GM21717 (cell line): Measurements from ENCODE around the gene PIK3AP1.
"Not testable (repeated sequence)": the region's sequence is repeated elsewhere in the genome, so short reads cannot be mapped to it uniquely, and the experiment has no call there.

Experiments used
- ATAC-seq: cut with Tn5 transposase; IDR thresholded peaks from one replicate; pipeline ENCODE4 v1.9.1; 2021; ENCODE audit warnings: mild to moderate bottlenecking, moderate library complexity; ENCODE audit not compliant: unreplicated experiment

The PIK3AP1 gene

DNA sequence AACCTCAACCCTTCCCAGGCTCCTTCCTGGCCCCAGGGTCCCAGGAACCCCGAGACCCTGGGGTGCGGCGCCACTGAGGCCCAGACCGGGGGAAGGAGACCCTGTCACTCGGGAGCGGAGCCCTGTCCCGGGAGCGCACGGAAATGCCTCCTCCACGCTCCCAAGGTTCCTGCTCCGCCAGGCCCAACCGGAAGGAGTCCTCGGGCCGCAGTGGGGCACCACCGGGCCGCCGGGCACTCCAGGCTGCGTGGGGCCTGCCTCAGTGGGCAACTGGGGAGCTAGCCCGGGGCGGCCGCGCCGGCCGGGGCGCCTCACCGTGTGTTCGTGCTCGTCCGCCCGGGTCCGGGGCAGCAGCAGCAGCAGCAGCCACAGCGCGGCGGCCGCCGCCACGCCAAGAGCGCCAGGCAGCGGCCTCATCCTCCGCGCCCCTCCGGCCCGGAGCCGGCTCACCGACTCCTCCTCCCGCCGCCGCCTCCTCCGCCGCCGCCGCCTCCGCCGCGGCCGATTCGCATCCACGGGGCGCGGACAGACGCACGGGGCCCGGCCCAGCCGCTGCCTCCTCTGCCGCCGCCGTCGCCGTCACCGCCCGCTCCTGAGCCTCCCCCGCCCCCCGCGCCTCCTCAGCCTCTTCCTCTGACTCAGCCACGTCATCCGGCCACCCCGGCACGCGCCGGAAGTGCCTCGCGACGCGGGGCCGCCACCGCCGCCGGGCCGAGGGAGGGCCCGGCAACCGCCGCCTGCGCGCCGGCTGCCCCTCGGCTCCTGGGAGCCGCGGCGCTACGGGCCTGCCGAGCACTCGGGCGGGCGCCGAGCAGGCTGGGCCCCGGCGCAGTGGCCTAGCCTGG lies 133.7 kb downstream of the PIK3AP1 start, which contains the start of gene TM9SF3:
TSS of gene TM9SF3 (minus strand) at position 594 of the 845 bp plus-strand sequence. CDS start at position 417, 177 bp downstream.
- ATAC-seq: peak; percentile 78

- no peak for ATAC-seq
Measured at GRCh38 chr10:96585736-96586418, 134.4 kb downstream of the PIK3AP1 start.

- no peak for ATAC-seq
Measured at GRCh38 chr10:96584474-96584873, 135.8 kb downstream of the PIK3AP1 start.

DNA sequence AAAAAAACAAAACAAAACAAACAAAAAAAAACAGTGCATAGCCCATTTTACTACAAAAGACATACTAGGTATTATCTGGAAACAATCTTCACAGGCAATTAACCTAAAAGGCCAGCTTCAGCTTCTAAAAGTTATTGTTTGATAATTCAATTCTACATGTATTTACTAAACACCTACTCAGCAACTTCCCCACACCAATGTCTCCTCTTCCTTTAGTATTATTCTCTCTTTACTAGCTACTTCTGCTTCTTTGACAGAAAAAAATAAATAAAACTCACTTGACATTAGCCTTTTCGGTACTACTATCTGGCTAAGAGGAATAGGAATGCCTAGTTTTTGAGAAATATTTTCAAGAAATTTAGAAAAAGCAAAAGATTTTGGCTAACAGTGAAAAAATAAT lies 136.3 kb downstream of the PIK3AP1 start:
- no peak for ATAC-seq

- ATAC-seq: no peak
Measured at GRCh38 chr10:96579133-96579532, 141.2 kb downstream of the PIK3AP1 start.

- ATAC-seq: no peak
Measured at GRCh38 chr10:96578633-96579032, 141.7 kb downstream of the PIK3AP1 start.

DNA sequence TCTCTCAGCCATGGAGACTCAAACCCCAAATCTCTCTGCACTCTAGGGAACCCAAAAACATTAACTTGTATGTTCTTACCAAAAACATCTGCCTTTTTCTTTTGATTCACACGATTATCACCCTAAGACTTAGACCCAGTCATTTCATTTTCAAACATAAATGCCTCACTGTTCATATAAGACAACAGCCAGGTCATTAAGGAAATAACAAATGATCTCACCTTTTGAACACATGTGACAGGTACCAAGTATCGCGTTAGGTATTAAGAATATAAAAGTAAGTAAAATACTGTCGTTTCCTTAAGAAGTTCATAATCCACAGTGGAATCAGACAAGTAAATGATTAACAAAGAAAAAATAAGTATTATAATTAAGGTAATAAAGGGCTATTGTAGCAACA lies 142.3 kb downstream of the PIK3AP1 start:
- no peak for ATAC-seq

GRCh38 chr10:96577069-96577468 lies 143.2 kb downstream of the PIK3AP1 start:
- no peak for ATAC-seq

GRCh38 chr10:96576277-96576980 lies 143.9 kb downstream of the PIK3AP1 start:
- ATAC-seq: no peak

GRCh38 chr10:96574564-96574963 lies 145.8 kb downstream of the PIK3AP1 start:
- not testable (repeated sequence) for ATAC-seq

- ATAC-seq: no peak
Measured at GRCh38 chr10:96573036-96573435, 147.3 kb downstream of the PIK3AP1 start.

GRCh38 chr10:96570983-96571964 lies 149.0 kb downstream of the PIK3AP1 start:
- no peak for ATAC-seq

DNA sequence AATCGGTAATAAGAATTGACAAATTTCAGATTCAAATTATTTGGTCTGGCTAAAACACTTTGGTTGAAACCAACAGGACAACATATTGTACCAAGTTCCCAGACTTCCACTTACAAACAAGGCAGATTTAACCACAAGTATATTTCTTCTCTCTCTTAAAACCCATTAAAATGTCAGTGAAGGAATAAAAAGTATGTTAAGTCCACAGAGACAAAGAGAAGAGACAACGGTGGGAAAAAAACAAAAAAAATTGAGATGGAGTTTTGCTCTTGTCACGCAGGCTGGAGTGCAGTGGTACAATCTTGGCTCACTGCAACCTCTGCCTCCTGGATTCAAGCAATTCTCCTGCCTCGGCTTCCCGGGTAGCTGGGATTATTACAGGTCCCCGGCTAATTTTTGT lies 149.8 kb downstream of the PIK3AP1 start:
- no peak for ATAC-seq

DNA sequence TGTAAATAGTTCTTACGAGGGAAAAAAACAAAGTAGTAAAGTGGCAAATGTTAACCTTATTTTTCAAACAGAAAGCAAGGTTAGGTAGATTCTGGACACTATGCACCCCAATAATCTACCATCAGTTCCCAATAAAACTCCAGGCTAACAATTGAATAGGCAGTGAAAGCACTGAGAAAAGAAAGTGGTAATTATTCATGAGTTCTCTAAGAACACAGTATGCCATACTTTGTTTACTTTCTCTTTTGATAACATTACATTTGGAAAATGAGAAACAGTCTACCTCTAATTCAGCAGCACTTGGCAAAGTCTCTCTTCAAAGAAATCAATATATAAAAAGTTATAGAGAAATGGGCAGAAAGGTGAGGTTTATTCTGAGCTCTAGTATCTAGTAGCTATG lies 151.9 kb downstream of the PIK3AP1 start:
- ATAC-seq: no peak

DNA sequence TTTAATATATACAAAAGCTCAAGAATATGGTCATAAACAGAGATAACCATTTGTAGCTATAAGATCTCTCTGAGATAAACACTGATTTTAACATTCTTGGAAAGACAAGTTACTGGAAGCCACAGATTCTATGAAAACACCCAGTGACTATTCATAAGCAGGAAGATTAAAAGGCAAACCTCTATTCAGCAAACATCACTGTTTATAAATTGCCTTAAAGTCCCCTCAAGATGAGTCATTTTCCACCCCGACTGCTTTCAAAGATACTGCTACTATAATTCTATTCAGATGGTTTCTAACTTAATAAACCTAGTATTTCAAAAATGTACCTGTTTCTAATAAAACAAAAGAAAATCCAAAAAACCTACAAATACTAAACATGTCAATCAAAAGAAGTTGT lies 154.5 kb downstream of the PIK3AP1 start:
- ATAC-seq: no peak

GRCh38 chr10:96560966-96561887 lies 159.1 kb downstream of the PIK3AP1 start:
- ATAC-seq: no peak

DNA sequence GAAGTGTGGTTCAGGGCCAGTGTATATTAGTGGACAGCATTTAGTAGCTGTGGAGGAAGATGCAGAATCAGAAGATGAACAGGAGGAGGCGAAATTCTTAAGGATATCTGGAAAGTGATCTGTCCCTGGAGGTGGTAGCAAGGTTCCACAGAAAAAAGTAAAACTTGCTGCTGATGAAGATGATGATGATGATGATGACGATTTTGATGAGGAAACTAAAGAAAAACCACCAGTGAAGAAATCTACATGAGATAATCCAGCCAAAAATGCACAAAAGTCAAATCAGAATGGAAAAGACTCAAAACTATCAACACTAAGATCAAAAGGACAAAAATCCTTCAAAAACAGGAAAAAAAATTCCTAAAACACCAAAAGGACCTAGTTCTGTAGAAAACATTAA lies 159.8 kb downstream of the PIK3AP1 start:
- no peak for ATAC-seq

DNA sequence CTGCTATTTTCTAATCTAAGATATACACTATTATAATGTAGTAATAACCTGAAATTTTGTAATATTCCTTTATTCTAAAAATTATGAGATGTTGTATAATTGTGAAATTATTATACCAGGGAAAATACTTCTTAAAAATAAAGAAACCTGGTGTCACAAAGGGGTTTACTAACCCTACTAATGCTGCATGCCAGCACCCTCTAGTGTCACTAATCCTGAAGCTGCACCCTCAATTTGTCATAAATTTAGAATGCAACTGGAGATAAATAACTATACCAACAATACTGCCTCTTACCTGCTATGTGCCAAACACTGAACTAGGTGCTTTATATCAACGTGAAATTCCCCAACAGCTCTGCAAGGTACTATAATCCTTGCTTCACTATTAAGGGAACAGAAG lies 164.3 kb downstream of the PIK3AP1 start:
- no peak for ATAC-seq

DNA sequence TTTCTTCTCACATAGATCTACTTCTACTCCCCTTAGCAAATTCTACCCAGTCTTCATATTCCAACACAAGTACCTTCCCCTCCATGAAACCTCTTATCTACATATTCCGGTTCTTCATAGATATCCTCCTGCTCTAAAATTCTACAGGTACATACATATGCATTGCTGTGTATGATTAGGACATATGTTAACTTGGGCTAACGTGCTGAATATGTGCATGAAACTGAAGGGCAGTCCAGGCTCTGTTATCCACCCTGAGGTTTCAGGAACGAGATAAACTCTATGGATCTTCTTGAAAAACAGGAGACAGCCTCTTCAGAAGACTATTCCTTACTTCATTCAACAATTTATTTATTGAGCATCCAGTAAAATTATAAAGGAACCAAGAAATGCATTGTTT lies 165.0 kb downstream of the PIK3AP1 start:
- no peak for ATAC-seq
